Activated CD8-positive, alpha-beta T cell treated with anti-CD3 and anti-CD28 coated beads for 36 hours (primary cell): Measurements from ENCODE around the gene TAS2R46. TPM values are rescaled to one million over a fixed set of nuclear protein-coding genes. Genes with fewer than 3 reads are reported as not detected.

Experiments
- ATAC-seq: fragments of 200-7000 bp; cut with Tn5 transposase; one replicate; pipeline ENCODE4 v1.10.0; 2021; ENCODE audit warnings: mild to moderate bottlenecking, moderate library complexity
- CTCF ChIA-PET: fragments of 350-600 bp; sonication (Branson Sonifier 250); formaldehyde crosslinking; loops from one replicate; lab custom pipeline; 2021; ENCODE audit warnings: antibody characterized with exemption; lab: Charles Lee
- POLR2A ChIA-PET: fragments of 350-600 bp; sonication (Branson Sonifier 250); formaldehyde crosslinking; loops from one replicate; lab custom pipeline; 2021; ENCODE audit warnings: antibody characterized with exemption; lab: Charles Lee
- DNase-seq: peaks from one replicate; pipeline ENCODE4 v3.0.0-alpha.2; 2020
- H3K27ac Mint-ChIP-seq: one replicate; pipeline ENCODE4 v1.8.0; 2021; ENCODE audit warnings: mild to moderate bottlenecking, mixed read lengths
- H3K27me3 Mint-ChIP-seq: one replicate; pipeline ENCODE4 v1.8.0; 2021; ENCODE audit warnings: mixed read lengths
- H3K36me3 Mint-ChIP-seq: one replicate; pipeline ENCODE4 v1.8.0; 2021; ENCODE audit warnings: low read depth, mixed read lengths
- H3K4me1 Mint-ChIP-seq: one replicate; pipeline ENCODE4 v1.8.0; 2021; ENCODE audit warnings: low read depth, mixed read lengths
- H3K4me3 Mint-ChIP-seq: one replicate; pipeline ENCODE4 v1.8.0; 2021; ENCODE audit warnings: mild to moderate bottlenecking, moderate library complexity, mixed read lengths
- H3K9me3 Mint-ChIP-seq: one replicate; pipeline ENCODE4 v1.8.0; 2021; ENCODE audit warnings: mixed read lengths
- intact Hi-C: fragments of 100-400 bp; cut with micrococcal nuclease; formaldehyde crosslinking; loops from one replicate; pipeline ENCODE4 v1.10.0; 2022
- total RNA-seq, 2 experiments: library from RNA; stranded (reverse); gene quantifications; one replicate each; pipeline ENCODE4 v1.2.3, GENCODE V29; 2021
- TF ChIP-seq, protein P1 (sequence below): fragments of 200-600 bp; IDR thresholded peaks from one replicate; pipeline ENCODE4 v1.8.0; 2022; ENCODE audit warnings: antibody characterized with exemption, mild to moderate bottlenecking

TAS2R46 gene
- total RNA-seq, 2 experiments from 2014 or later: 0.45 to 1.3 TPM

DNA sequence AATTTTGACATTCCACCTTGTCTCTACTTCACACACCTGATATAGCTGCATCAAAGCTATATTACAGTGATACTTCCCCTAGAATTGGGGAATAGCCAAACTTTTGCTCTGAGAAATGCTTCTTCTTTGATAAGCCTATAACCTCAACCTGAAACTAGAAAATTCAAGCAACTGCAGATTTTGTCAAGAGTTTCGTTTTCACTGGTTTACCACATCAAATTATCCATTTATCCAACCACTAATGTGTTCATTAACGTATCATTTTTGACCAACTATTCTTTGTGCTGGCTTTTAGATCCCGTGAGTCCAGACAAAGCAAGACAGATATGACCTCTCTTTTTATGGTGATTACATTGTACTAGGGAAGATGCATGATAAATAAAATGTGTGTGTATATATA is 13.5 kb upstream of the TAS2R46 start:
- Mint-ChIP-seq H3K27me3 (no peaks in the 10 kb centered on the region), H3K4me1 (peaks cover 4% of the 10 kb centered on the region), H3K27ac (no peak overlapping the region), H3K4me3 (no peak overlapping the region), H3K36me3 (peaks cover 9% of the 10 kb centered on the region), H3K9me3 (peaks cover 1% of the 10 kb centered on the region)
- intact Hi-C loops: no loop called here
- DNase-seq: no peak
- ChIA-PET POLR2A (no interaction called here), CTCF (no interaction called here)
- TF ChIP-seq, protein P1, sequence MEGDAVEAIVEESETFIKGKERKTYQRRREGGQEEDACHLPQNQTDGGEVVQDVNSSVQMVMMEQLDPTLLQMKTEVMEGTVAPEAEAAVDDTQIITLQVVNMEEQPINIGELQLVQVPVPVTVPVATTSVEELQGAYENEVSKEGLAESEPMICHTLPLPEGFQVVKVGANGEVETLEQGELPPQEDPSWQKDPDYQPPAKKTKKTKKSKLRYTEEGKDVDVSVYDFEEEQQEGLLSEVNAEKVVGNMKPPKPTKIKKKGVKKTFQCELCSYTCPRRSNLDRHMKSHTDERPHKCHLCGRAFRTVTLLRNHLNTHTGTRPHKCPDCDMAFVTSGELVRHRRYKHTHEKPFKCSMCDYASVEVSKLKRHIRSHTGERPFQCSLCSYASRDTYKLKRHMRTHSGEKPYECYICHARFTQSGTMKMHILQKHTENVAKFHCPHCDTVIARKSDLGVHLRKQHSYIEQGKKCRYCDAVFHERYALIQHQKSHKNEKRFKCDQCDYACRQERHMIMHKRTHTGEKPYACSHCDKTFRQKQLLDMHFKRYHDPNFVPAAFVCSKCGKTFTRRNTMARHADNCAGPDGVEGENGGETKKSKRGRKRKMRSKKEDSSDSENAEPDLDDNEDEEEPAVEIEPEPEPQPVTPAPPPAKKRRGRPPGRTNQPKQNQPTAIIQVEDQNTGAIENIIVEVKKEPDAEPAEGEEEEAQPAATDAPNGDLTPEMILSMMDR: no peak
- ATAC-seq: no peak

DNA sequence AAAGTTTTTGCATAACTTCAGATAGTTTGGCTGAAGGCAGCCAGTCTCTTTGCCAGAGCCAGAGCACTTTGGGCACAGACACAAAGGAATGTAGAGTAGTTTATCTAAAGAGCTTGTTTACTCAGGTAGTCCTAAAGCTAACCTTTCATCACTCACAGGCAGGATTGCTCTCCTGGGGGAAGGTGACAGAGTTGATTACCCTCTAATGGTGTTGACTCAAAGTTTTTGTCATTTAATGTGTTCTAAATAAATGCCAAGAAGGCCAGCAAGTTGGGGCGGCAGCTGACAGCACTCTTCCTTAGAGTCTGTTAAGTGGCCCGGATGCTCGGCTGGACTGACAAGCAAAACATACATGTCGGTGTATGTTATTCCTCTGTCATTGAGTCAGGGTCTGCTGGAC is 9.3 kb upstream of the TAS2R46 start:
- ChIA-PET CTCF (no interaction called here), POLR2A (no interaction called here)
- Mint-ChIP-seq H3K27me3 (no peaks in the 10 kb centered on the region), H3K4me3 (no peak overlapping the region), H3K9me3 (no peaks in the 10 kb centered on the region), H3K36me3 (peaks cover 19% of the 10 kb centered on the region), H3K27ac (no peak overlapping the region), H3K4me1 (peaks cover 4% of the 10 kb centered on the region)
- TF ChIP-seq, protein P1: no peak
- intact Hi-C loops: no loop called here
- ATAC-seq (no peak), DNase-seq (no peak)

DNA sequence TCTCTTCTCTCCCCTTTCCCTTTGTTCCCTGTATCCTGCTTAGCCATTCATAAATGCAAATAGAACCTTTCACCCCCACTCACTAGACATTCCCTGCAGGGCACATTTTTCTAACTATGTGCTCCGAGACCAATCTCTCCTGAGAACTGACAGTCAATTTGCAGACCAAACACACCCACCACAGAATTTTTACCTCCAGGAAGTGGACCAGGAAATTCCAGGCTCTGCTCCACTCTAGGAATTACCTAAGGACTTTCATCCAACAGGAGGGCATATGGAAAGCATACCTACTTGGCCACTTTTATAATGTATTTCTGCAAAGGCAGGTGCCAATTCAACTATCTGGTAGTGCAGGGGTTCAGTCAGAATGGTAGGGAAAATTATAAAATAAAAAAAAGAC is 8.9 kb upstream of the TAS2R46 start:
- intact Hi-C loops: no loop called here
- no peaks in the 10 kb centered on the region for H3K27me3 Mint-ChIP-seq

DNA sequence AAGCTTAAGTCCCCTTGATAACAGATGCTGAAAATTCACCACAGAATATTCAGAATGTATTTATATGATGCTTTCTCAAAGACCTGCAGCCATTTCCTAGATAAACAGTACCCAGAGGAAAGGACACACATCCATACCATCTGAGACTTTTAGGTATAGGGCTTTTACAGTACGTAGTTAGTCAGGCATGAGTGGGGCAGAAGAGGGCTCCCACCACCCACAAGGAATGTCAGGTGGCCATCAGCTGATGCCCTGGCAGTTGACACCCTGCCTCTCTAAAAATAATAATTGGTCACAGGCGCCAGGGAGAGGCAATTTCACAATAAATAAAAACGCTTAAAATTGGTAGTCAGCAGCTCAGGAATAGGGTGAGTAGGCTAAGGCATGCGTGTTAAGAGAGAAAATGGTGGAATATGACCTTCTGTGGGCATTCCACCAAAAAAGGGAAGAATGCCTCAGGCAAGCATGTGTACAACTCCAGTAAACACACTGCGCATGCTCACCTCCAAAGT is 7.8 kb upstream of the TAS2R46 start:
- H3K4me3 Mint-ChIP-seq: no peak overlapping the region
- ATAC-seq (no peak), DNase-seq (no peak)
- TF ChIP-seq, protein P1: no peak
- H3K9me3 Mint-ChIP-seq: no peaks in the 10 kb centered on the region
- H3K27me3 Mint-ChIP-seq: no peaks in the 10 kb centered on the region
- ChIA-PET POLR2A (interaction anchor here (0.6 kb wide), 1 partner anchor 148 kb away, joined by 3 read pairs; no protein-coding TSS in a partner anchor), CTCF (no interaction called here)
- peaks cover 25% of the 10 kb centered on the region for H3K36me3 Mint-ChIP-seq
- H3K27ac Mint-ChIP-seq: no peak overlapping the region
- no peaks in the 10 kb centered on the region for H3K4me1 Mint-ChIP-seq
- intact Hi-C loops: loop anchor here (2.0 kb wide), 1 partner anchor 55 kb away; no protein-coding TSS in a partner anchor

More for the DNA sequence above, 8.9 kb upstream of the TAS2R46 start:
- no peaks in the 10 kb centered on the region for H3K9me3 Mint-ChIP-seq
- no peak overlapping the region for H3K27ac Mint-ChIP-seq
- no peak overlapping the region for H3K4me3 Mint-ChIP-seq
- no peak for ATAC-seq
- ChIA-PET POLR2A (no interaction called here), CTCF (no interaction called here)
- no peak for DNase-seq
- H3K4me1 Mint-ChIP-seq: peaks cover 4% of the 10 kb centered on the region
- peaks cover 20% of the 10 kb centered on the region for H3K36me3 Mint-ChIP-seq
- TF ChIP-seq, protein P1: no peak

DNA sequence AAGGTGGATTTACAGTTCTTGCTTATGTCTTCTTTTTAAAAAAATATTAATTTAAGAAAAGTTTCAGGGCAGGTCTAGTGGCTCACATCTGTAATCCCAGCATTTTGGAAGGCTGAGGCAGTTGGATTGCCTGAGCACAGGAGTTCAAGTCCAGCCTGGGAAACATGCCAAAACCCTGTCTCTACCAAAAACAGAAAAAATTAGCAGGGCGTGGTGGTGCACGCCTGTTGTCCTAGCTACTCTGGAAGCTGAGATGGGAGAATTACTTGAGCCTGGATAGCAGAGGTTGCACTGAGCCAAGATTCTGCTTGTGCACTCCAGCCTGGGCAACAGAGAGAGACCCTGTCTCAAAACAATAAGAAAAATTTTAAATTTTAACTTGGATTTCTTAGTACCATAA is 5.4 kb upstream of the TAS2R46 start:
- no peak for ATAC-seq
- intact Hi-C loops: no loop called here
- TF ChIP-seq, protein P1: no peak
- no peaks in the 10 kb centered on the region for H3K27me3 Mint-ChIP-seq
- H3K4me3 Mint-ChIP-seq: no peak overlapping the region
- H3K9me3 Mint-ChIP-seq: no peaks in the 10 kb centered on the region
- POLR2A ChIA-PET: no interaction called here
- peaks cover 22% of the 10 kb centered on the region for H3K36me3 Mint-ChIP-seq
- CTCF ChIA-PET: no interaction called here
- H3K4me1 Mint-ChIP-seq: peaks cover 3% of the 10 kb centered on the region
- no peak for DNase-seq
- H3K27ac Mint-ChIP-seq: no peak overlapping the region
